Stimulated activated CD8-positive, alpha-beta memory T cell treated with anti-CD3 and anti-CD28 coated beads, Interleukin-2, amount 100 ng/mL, for 1 hour (primary cell): ENCODE data around the gene DCDC2B.

Source experiments
- DNase-seq, 2 donors: peaks; one replicate each; pipeline ENCODE4 v3.0.0-alpha.2; 2020; ENCODE audit warnings: low read depth in 2 of 2

The DCDC2B gene

GRCh38 chr1:32195972-32196823, 12.7 kb upstream of the DCDC2B start:
- DNase-seq, result no peak

- no peak for DNase-seq
These were observed 11.8 kb upstream of the DCDC2B start for GRCh38 chr1:32197074-32197473.

GRCh38 chr1:32197837-32198236, 11.1 kb upstream of the DCDC2B start:
- no peak for DNase-seq

- DNase-seq, result no peak
These were observed 10.4 kb upstream of the DCDC2B start for GRCh38 chr1:32198237-32199042.

GRCh38 chr1:32199043-32199716, 9.7 kb upstream of the DCDC2B start:
- DNase-seq, result no peak

- DNase-seq, result no peak
These were observed 9.2 kb upstream of the DCDC2B start for GRCh38 chr1:32199717-32200072.

- DNase-seq, result peak in 1 of 2 donors; percentile 14
These were observed 8.5 kb upstream of the DCDC2B start, which contains the start of gene CCDC28B for GRCh38 chr1:32200226-32201010. CCDC28B (plus strand) TSS chr1:32200595; CDS start chr1:32201936, 1,341 bp downstream.

- DNase-seq, result peak; percentile 52 to 58
These were observed 7.7 kb upstream of the DCDC2B start for GRCh38 chr1:32201011-32201855.

- no peak for DNase-seq
These were observed 3.9 kb upstream of the DCDC2B start for GRCh38 chr1:32204943-32205361.

GRCh38 chr1:32205401-32206370, 3.2 kb upstream of the DCDC2B start, which contains the start of gene IQCC:
IQCC (plus strand) TSS chr1:32205671; CDS start chr1:32205682, 11 bp downstream.
- peak; percentile 65 to 72 for DNase-seq

GRCh38 chr1:32208469-32208868, 420 bp upstream of the DCDC2B start:
- no peak for DNase-seq

GRCh38 chr1:32215629-32216480, 7.0 kb downstream of the DCDC2B start:
- DNase-seq, result peak in 1 of 2 donors; percentile 33

GRCh38 chr1:32216566-32216965, 7.7 kb downstream of the DCDC2B start:
- DNase-seq, result no peak

GRCh38 chr1:32219022-32219421, 10.1 kb downstream of the DCDC2B start:
- DNase-seq, result no peak

GRCh38 chr1:32220746-32221580, 12.1 kb downstream of the DCDC2B start:
- DNase-seq, result no peak

- DNase-seq, result no peak
These were observed 12.7 kb downstream of the DCDC2B start for GRCh38 chr1:32221581-32221979.
